ENCODE data around the gene ESRRG.

DNA sequence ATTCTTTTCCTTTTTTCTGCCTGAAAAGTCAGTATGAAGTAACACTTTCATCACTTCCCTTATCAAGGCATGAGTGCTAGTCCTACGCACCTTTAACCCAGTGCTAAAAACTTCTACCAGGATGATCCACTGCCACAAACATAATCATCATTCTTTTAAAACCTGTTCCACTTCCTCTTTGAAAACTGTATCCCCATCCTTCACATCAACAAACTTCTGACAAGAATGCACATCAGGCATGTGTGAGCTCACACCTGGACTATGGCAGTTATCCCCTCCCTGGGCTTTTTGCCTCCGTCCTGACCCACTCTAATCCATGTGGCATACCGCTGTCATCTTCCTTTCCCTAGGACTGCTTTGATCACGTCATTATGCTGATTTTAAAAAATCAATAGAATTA is 70.2 kb downstream of the ESRRG start:
- no peak for TF ChIP-seq CTCF (IDR thresholded peaks at IDR 0.05)
- TF ChIP-seq POLR2A (IDR thresholded peaks at IDR 0.05), result no peak
